Cerebellar nuclear complex (tissue), 1 donor: Measurements from ENCODE around the gene LAMA3.
"Not testable (repeated sequence)": the region's sequence is repeated elsewhere in the genome, so short reads cannot be mapped to it uniquely, and the experiment has no call there.

ENCODE experiments used
- DNase-seq, 2 experiments: peaks; one replicate each; lab custom pipeline; 2025; lab: John Stamatoyannopoulos, UW

The LAMA3 gene

GRCh38 chr18:23703057-23703986, 14.1 kb downstream of the LAMA3 start:
- DNase-seq: no peak

- DNase-seq: no peak
Measured at GRCh38 chr18:23703987-23704384, 14.7 kb downstream of the LAMA3 start.

- DNase-seq: no peak
Measured at GRCh38 chr18:23704806-23705205, 15.6 kb downstream of the LAMA3 start.

- DNase-seq: no peak
Measured at GRCh38 chr18:23706971-23707640, 17.9 kb downstream of the LAMA3 start.

- no peak for DNase-seq
Measured at GRCh38 chr18:23710068-23710527, 20.8 kb downstream of the LAMA3 start.

- DNase-seq: no peak
Measured at GRCh38 chr18:23710946-23711345, 21.7 kb downstream of the LAMA3 start.

- no peak for DNase-seq
Measured at GRCh38 chr18:23711426-23711825, 22.2 kb downstream of the LAMA3 start.

GRCh38 chr18:23712445-23712844, 23.2 kb downstream of the LAMA3 start:
- DNase-seq: no peak

GRCh38 chr18:23714576-23714975, 25.3 kb downstream of the LAMA3 start:
- no peak for DNase-seq

- DNase-seq: not testable (repeated sequence)
Measured at GRCh38 chr18:23716079-23716478, 26.8 kb downstream of the LAMA3 start.

- no peak for DNase-seq
Measured at GRCh38 chr18:23716516-23716915, 27.3 kb downstream of the LAMA3 start.

- no peak for DNase-seq
Measured at GRCh38 chr18:23716966-23717365, 27.7 kb downstream of the LAMA3 start.

GRCh38 chr18:23718243-23718720, 29.0 kb downstream of the LAMA3 start:
- no peak for DNase-seq

GRCh38 chr18:23718731-23719130, 29.5 kb downstream of the LAMA3 start:
- DNase-seq: no peak

- no peak for DNase-seq
Measured at GRCh38 chr18:23719634-23720201, 30.5 kb downstream of the LAMA3 start.

- DNase-seq: no peak
Measured at GRCh38 chr18:23721696-23722480, 32.6 kb downstream of the LAMA3 start.

- no peak for DNase-seq
Measured at GRCh38 chr18:23722646-23723045, 33.4 kb downstream of the LAMA3 start.

- DNase-seq: no peak
Measured at GRCh38 chr18:23723121-23723520, 33.9 kb downstream of the LAMA3 start.

GRCh38 chr18:23724681-23725080, 35.4 kb downstream of the LAMA3 start:
- DNase-seq: no peak

GRCh38 chr18:23725351-23725750, 36.1 kb downstream of the LAMA3 start:
- no peak for DNase-seq

GRCh38 chr18:23725827-23726661, 36.8 kb downstream of the LAMA3 start:
- no peak for DNase-seq
